MM.1S (cell line): Measurements from ENCODE around the gene RXYLT1.
"Not testable (repeated sequence)": the region's sequence is repeated elsewhere in the genome, so short reads cannot be mapped to it uniquely, and the experiment has no call there.

Experiments
- DNase-seq: peaks from one replicate; pipeline ENCODE4 v3.0.0-alpha.2; 2015
- H2AFZ ChIP-seq: fragments of 300-600 bp; sonication (generic); 2 replicates; pipeline ENCODE4 v1.6.0; 2016; ENCODE audit warnings: antibody characterized with exemption, low read length
- H3F3A ChIP-seq: fragments of 300-600 bp; sonication (generic); 2 replicates; pipeline ENCODE4 v1.6.1; 2016; ENCODE audit warnings: mild to moderate bottlenecking, antibody characterized with exemption, low read length, moderate library complexity, mixed read lengths; ENCODE audit not compliant: insufficient read depth
- H3K27ac ChIP-seq: fragments of 300-600 bp; sonication (generic); 2 replicates; pipeline ENCODE4 v1.5.1; 2016; ENCODE audit warnings: mild to moderate bottlenecking, low read length
- H3K27me3 ChIP-seq: fragments of 300-600 bp; sonication (generic); replicated peaks from 2 replicates; pipeline ENCODE4 v1.6.0; 2016; ENCODE audit warnings: low read length; ENCODE audit not compliant: insufficient read depth
- H3K36me3 ChIP-seq: fragments of 300-600 bp; sonication (generic); replicated peaks from 2 replicates; pipeline ENCODE4 v1.6.1; 2016; ENCODE audit warnings: mild to moderate bottlenecking, low read length, mixed read lengths; ENCODE audit not compliant: insufficient read depth
- H3K4me1 ChIP-seq: fragments of 300-600 bp; sonication (generic); 2 replicates; pipeline ENCODE4 v1.6.1; 2016; ENCODE audit warnings: low read length, mixed read lengths
- H3K4me2 ChIP-seq: fragments of 300-600 bp; sonication (generic); 2 replicates; pipeline ENCODE4 v1.6.0; 2016; ENCODE audit warnings: low read depth, low read length
- H3K4me3 ChIP-seq: fragments of 300-600 bp; sonication (generic); 2 replicates; pipeline ENCODE4 v1.5.1; 2016; ENCODE audit warnings: low read length, mixed read lengths
- H3K79me2 ChIP-seq: fragments of 300-600 bp; sonication (generic); 2 replicates; pipeline ENCODE4 v1.6.1; 2016; ENCODE audit warnings: mixed run types, low read length, mixed read lengths
- H3K9ac ChIP-seq: fragments of 300-600 bp; sonication (generic); 2 replicates; pipeline ENCODE4 v1.6.1; 2016; ENCODE audit warnings: low read length, mixed read lengths
- H3K9me2 ChIP-seq: fragments of 300-600 bp; sonication (generic); replicated peaks from 2 replicates; pipeline ENCODE4 v1.6.1; 2016; ENCODE audit warnings: mild to moderate bottlenecking, low read length, mixed read lengths; ENCODE audit not compliant: insufficient read depth
- H3K9me3 ChIP-seq: fragments of 300-600 bp; sonication (generic); replicated peaks from 2 replicates; pipeline ENCODE4 v1.6.1; 2016; ENCODE audit warnings: mild to moderate bottlenecking, low read length, mixed read lengths; ENCODE audit not compliant: insufficient read depth
- H4K20me1 ChIP-seq: fragments of 300-600 bp; sonication (generic); 2 replicates; pipeline ENCODE4 v1.6.1; 2016; ENCODE audit warnings: mild to moderate bottlenecking, low read length, moderate library complexity, mixed read lengths; ENCODE audit not compliant: insufficient read depth
- EZH2 ChIP-seq: fragments of 300-600 bp; sonication (generic); optimal IDR thresholded peaks from 2 replicates; pipeline ENCODE3; 2017; ENCODE audit warnings: low read depth, mild to moderate bottlenecking, antibody characterized with exemption, low read length, mixed read lengths
- EZH2phosphoT487 ChIP-seq: fragments of 300-600 bp; sonication (generic); IDR thresholded peaks from 2 replicates; pipeline ENCODE4 v1.6.1; 2018; ENCODE audit warnings: antibody characterized with exemption, low read length
- TF ChIP-seq, protein P1 (sequence below): fragments of 300-600 bp; sonication (generic); IDR thresholded peaks from 2 replicates; pipeline ENCODE4 v1.5.1; 2016; ENCODE audit warnings: antibody characterized with exemption, low read length, mixed read lengths

RXYLT1 gene

DNA sequence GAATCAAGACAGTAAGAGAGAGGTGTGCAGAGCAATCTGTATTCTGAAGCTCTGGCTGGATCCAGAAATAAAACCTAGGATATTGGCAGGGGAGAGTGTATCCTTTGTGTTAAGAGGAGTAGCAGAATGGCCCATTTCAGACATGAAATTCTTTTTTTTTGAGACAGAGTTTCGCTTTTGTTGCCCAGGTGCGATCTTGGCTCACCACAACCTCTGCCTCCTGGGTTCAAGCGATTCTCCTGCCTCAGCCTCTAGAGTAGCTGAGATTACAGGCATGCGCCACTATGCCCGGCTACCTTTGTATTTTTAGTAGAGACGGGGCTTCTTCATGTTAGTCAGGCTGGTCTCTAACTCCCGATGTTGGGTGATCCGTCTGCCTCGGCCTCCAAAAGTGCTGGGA lies 58.7 kb downstream of the RXYLT1 start:
- H4K20me1 ChIP-seq: no peaks in the 10 kb centered on the region
- H3K79me2 ChIP-seq: no peaks in the 10 kb centered on the region
- H3K36me3 ChIP-seq: no peaks in the 10 kb centered on the region
- peaks cover 6% of the 10 kb centered on the region; the same call in 1 of the 2 replicates for H3F3A ChIP-seq
- peak overlapping the region; percentile 3; the same call in 1 of the 2 replicates for H3K4me2 ChIP-seq
- no peaks in the 10 kb centered on the region for H3K9me2 ChIP-seq
- TF ChIP-seq EZH2 (no peak), EZH2phosphoT487 (no peak)
- TF ChIP-seq, protein P1, sequence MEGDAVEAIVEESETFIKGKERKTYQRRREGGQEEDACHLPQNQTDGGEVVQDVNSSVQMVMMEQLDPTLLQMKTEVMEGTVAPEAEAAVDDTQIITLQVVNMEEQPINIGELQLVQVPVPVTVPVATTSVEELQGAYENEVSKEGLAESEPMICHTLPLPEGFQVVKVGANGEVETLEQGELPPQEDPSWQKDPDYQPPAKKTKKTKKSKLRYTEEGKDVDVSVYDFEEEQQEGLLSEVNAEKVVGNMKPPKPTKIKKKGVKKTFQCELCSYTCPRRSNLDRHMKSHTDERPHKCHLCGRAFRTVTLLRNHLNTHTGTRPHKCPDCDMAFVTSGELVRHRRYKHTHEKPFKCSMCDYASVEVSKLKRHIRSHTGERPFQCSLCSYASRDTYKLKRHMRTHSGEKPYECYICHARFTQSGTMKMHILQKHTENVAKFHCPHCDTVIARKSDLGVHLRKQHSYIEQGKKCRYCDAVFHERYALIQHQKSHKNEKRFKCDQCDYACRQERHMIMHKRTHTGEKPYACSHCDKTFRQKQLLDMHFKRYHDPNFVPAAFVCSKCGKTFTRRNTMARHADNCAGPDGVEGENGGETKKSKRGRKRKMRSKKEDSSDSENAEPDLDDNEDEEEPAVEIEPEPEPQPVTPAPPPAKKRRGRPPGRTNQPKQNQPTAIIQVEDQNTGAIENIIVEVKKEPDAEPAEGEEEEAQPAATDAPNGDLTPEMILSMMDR: no peak
- H3K9me3 ChIP-seq: no peaks in the 10 kb centered on the region
- no peak overlapping the region; the same call in 1 of the 2 replicates for H3K27ac ChIP-seq
- no peak overlapping the region for H2AFZ ChIP-seq
- no peaks in the 10 kb centered on the region for H3K27me3 ChIP-seq
- no peak overlapping the region for H3K9ac ChIP-seq
- peak; percentile 44 for DNase-seq
- no peak overlapping the region for H3K4me3 ChIP-seq
- peaks cover 5% of the 10 kb centered on the region for H3K4me1 ChIP-seq

DNA sequence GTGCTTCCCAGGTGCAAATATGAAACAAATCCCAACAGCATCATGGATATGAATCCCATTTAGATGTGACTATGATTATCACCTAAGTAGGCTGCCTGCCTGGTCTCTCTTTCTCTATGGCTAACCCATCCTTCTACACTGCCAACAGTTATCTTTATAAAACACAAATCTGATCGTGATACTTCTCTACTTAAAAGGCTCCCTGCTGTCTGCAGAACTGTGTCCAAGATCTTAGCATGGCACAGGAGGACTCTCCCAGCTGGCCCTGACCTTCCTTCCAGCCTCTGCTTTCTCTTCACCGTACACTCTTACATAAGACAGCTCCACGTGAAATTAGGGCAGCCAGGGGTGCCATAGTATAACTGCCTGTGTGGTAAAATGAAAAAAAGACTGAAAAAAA lies 61.3 kb downstream of the RXYLT1 start:
- H3K27ac ChIP-seq: no peak overlapping the region
- no peak overlapping the region for H2AFZ ChIP-seq
- H3K4me3 ChIP-seq: no peak overlapping the region
- no peak overlapping the region for H3K4me2 ChIP-seq
- no peak for DNase-seq
- H3K9me3 ChIP-seq: no peaks in the 10 kb centered on the region
- H3K9ac ChIP-seq: no peak overlapping the region
- peaks cover 5% of the 10 kb centered on the region for H3K4me1 ChIP-seq
- peaks cover 6% of the 10 kb centered on the region; the same call in 1 of the 2 replicates for H3F3A ChIP-seq
- no peaks in the 10 kb centered on the region for H3K9me2 ChIP-seq
- H3K79me2 ChIP-seq: no peaks in the 10 kb centered on the region
- TF ChIP-seq EZH2 (no peak), EZH2phosphoT487 (no peak)
- TF ChIP-seq, protein P1: no peak
- no peaks in the 10 kb centered on the region for H3K27me3 ChIP-seq
- H3K36me3 ChIP-seq: no peaks in the 10 kb centered on the region
- no peaks in the 10 kb centered on the region for H4K20me1 ChIP-seq

DNA sequence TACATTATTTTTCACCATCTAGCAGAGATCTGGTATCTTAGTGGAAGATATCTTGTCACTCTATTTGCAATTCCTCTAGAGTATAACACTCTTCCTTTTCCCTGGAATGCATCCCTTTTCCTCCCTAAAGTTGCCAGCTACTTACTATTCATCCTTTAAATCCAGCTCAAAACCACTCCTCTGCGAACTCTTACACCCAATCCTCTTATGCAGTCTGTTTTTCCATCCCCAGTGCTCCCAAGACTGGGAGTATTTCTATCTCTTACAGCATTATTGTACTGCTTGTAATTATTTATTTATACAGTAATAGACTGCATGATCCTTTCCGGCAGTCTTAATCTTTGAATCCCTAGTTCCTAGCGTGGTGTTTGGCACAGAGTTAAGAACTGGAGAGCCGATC lies 61.9 kb downstream of the RXYLT1 start:
- Histone ChIP-seq H3K4me3 (no peak overlapping the region), H3K4me2 (no peak overlapping the region)

DNA sequence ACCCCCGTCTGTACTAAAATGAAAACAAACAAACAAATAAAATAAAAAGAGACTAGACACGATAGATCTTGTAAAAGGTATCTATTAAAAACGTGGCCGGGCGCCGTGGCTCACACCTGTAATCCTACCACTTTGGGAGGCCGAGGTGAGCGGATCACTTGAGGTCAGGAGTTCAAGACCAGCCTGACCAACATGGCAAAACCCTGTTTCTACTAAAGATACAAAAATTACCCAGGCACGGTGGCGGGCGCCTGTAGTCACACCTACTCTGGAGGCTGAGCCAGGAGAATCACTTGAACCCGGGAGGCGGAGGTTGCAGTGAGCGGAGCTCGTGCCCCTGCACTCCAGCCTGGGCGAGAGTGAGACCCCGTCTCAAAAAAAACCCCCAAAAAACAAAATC lies 63.0 kb downstream of the RXYLT1 start:
- H3K9ac ChIP-seq, H3K4me3 ChIP-seq, H3K36me3 ChIP-seq, H4K20me1 ChIP-seq, H3K27ac ChIP-seq, H2AFZ ChIP-seq, H3F3A ChIP-seq, H3K4me1 ChIP-seq, DNase-seq, H3K9me3 ChIP-seq, H3K9me2 ChIP-seq, H3K4me2 ChIP-seq, H3K27me3 ChIP-seq, H3K79me2 ChIP-seq: not testable (repeated sequence)

More for the DNA sequence above, 61.9 kb downstream of the RXYLT1 start:
- peaks cover 5% of the 10 kb centered on the region for H3K4me1 ChIP-seq
- no peaks in the 10 kb centered on the region for H3K36me3 ChIP-seq
- TF ChIP-seq EZH2 (no peak), EZH2phosphoT487 (no peak)
- TF ChIP-seq, protein P1: no peak
- no peaks in the 10 kb centered on the region for H3K27me3 ChIP-seq
- DNase-seq: no peak
- H3K9me3 ChIP-seq: no peaks in the 10 kb centered on the region
- no peak overlapping the region for H3K27ac ChIP-seq
- H4K20me1 ChIP-seq: no peaks in the 10 kb centered on the region
- H3K9me2 ChIP-seq: no peaks in the 10 kb centered on the region
- H3F3A ChIP-seq: peaks cover 6% of the 10 kb centered on the region; the same call in 1 of the 2 replicates
- no peak overlapping the region for H3K9ac ChIP-seq
- H2AFZ ChIP-seq: no peak overlapping the region
- no peaks in the 10 kb centered on the region for H3K79me2 ChIP-seq
